LNCAP (cell line): Measurements from ENCODE around the gene CBY2.

Experiments used
- CTCF ChIP-seq: fragments of 450-650 bp; IDR thresholded peaks from 2 replicates; pipeline ENCODE4 v1.5.1; 2017; ENCODE audit warnings: mild to moderate bottlenecking

Gene CBY2

GRCh38 chr13:45695198-45695730 is 6.9 kb upstream of the CBY2 start:
- TF ChIP-seq CTCF: no peak

GRCh38 chr13:45696610-45697226 is 5.4 kb upstream of the CBY2 start:
- no peak for TF ChIP-seq CTCF

DNA sequence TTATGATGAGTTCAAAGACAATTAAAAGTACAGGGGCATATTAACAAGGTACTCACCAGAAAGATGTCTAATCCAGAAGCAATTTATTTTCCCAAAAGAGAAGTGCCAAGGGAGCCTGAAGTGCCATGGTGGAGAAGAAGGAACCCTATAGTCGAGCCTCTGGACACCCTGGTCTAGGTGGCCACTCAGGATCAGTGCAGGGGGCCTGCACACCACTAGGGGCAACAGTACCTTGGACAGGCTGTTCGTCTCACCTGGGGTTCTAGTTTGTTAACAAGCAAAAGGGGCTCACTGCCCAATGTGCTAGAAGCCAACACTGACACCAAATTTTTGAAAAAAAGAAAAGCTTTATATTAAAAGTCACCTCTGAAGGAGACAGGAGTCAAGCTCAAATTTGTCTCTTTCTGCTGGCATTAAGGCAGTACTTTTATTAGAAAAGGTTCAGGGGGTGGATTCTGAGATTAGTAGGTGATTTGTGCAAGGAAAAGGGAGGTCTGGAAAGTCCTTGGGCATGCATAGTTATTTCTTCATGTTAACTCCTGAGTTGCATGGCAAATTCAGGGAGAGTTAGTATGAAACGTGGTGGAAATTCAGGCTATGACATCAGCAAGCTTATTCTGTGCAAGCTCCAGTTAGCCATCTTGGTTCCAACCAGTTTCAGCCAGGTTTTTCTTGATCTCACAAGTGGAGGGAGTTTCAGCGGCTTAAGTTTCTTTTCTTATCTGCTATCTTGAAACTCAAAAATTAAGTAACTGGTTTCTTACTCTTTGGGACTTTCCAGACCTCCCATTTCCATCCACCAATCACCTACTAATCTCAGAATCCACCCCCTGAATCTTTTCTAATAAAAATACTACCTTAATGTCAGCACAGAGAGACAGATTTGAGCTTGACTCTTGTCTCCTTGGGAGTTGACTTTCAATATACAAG is 884 bp upstream of the CBY2 start:
- TF ChIP-seq CTCF: no peak

DNA sequence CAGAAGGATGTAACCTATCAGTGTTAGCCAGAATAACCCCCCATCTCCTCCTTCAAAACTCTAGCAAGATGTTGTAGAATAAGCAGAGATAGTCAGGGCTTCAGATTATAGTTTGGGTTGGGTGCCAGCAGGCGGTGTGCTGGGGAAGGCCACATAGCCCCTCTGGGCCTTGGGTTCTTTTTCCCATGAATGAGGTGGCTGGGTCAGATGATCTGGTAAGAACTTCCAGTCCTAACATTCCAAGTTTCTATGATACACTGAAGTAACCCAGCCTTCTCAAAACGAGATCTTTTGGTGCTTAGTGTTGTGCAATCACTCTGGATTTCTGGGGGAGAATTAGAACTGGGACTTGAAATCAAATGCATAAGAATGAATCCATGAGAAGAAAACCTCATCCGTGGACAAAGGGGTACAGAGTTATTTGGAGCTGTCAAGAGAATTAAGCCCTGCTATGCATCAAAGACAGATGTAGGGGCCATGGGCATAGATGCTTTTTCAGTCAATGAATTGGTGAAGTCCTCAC is 810 bp downstream of the CBY2 start:
- no peak for TF ChIP-seq CTCF

- TF ChIP-seq CTCF: no peak
Observed at GRCh38 chr13:45704211-45704739, 2.2 kb downstream of the CBY2 start.

DNA sequence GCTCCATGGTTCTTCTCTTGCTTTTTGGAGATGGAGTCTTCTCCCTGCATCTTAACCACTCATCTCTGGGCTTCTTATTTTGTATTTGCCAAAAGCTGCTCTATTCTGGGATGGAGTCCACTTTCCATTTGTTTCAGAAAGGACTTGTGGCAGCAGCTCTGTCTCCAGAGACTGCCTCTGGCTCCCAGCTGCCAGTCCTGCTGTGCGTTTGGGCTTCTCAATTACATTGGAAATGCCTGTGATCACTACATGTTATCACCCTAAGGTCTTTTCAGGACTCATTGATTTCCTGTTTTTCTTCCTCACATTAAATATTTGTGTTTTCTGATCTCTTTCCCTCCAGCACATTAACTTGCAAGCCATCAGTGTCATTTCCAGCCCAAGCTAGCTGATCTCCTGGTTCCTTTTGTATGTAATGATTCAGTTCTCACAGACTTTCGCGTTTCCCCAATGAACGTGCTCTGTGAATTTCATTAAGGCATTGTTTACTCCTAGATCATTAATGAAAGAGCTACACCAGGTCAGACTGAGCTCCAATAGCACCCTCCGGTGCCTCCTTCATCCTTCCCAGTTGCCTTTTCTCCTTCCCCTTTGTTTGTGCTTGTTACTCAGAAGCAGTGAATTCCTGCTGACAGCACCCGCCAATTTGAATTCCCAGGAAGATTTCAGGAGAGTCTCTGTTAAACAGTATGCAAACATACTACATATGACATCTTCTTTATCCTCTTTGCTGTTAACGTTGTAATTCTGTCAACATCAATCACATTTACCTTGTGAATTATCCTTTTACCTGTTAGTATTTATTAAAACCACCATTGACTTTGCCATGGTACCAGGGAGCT is 3.0 kb downstream of the CBY2 start:
- TF ChIP-seq CTCF: no peak

- no peak for TF ChIP-seq CTCF
Observed at GRCh38 chr13:45705918-45706317, 3.8 kb downstream of the CBY2 start.
